Peyer's patch (tissue), 4 donors: ENCODE results near the gene FBXL16.

Experiments
- POLR2A ChIP-seq, 2 donors: fragments of 450-650 bp; IDR thresholded peaks; one replicate each; pipeline ENCODE4 v1.5.1; 2017; ENCODE audit warnings: antibody characterized with exemption in 2 of 2, mild to moderate bottlenecking in 2 of 2, moderate library complexity in 2 of 2
- TF ChIP-seq, protein P1 (sequence below), 6 experiments: fragments of 450-650 bp in 4 of 6; fragments of 200-600 bp in 2 of 6; sonication (generic) in 1 of 6; IDR thresholded peaks; one replicate each; pipeline ENCODE4 v1.5.1; 2017 to 2019; ENCODE audit warnings: antibody characterized with exemption in 6 of 6, mild to moderate bottlenecking in 3 of 6, moderate library complexity in 1 of 6

GRCh38 chr16:660459-661183 is 45.0 kb downstream of the FBXL16 start:
- TF ChIP-seq, protein P1, sequence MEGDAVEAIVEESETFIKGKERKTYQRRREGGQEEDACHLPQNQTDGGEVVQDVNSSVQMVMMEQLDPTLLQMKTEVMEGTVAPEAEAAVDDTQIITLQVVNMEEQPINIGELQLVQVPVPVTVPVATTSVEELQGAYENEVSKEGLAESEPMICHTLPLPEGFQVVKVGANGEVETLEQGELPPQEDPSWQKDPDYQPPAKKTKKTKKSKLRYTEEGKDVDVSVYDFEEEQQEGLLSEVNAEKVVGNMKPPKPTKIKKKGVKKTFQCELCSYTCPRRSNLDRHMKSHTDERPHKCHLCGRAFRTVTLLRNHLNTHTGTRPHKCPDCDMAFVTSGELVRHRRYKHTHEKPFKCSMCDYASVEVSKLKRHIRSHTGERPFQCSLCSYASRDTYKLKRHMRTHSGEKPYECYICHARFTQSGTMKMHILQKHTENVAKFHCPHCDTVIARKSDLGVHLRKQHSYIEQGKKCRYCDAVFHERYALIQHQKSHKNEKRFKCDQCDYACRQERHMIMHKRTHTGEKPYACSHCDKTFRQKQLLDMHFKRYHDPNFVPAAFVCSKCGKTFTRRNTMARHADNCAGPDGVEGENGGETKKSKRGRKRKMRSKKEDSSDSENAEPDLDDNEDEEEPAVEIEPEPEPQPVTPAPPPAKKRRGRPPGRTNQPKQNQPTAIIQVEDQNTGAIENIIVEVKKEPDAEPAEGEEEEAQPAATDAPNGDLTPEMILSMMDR (IDR thresholded peaks at IDR 0.05): peak in 5 of 6 experiments; percentile 52 to 68 (median 63)
- TF ChIP-seq POLR2A (IDR thresholded peaks at IDR 0.05): peak in 1 of 2 donors; percentile 34
